NB4 (cell line): ENCODE data around the gene PCDHB12.
A peak's percentile ranks its signal among the peaks of the same experiment; 100 is the strongest.
"Not testable (repeated sequence)": the region's sequence is repeated elsewhere in the genome, so short reads cannot be mapped to it uniquely, and the experiment has no call there.

ENCODE experiments used
- DNase-seq: peaks from one replicate; pipeline ENCODE4 v3.0.0; 2010; ENCODE audit warnings: low read depth
- H3K4me3 ChIP-seq: one replicate; pipeline ENCODE4 v1.5.1; 2011; ENCODE audit warnings: mild to moderate bottlenecking, low read depth, low read length, moderate library complexity
- MYC ChIP-seq: IDR thresholded peaks from 2 replicates; pipeline ENCODE4 v1.6.1; 2011; ENCODE audit warnings: low read depth, low read length
- POLR2A ChIP-seq: IDR thresholded peaks from 2 replicates; pipeline ENCODE4 v1.6.1; 2011; ENCODE audit warnings: mild to moderate bottlenecking; ENCODE audit not compliant: insufficient read length; ENCODE audit errors: extremely low read depth
- TF ChIP-seq, protein P1 (sequence below): IDR thresholded peaks from 2 replicates; pipeline ENCODE4 v1.6.1; 2011; ENCODE audit warnings: low read depth, low read length
- TF ChIP-seq, protein P2 (sequence below): IDR thresholded peaks from one replicate; pipeline ENCODE4 v1.5.1; 2012; ENCODE audit warnings: low read depth, low read length

PCDHB12 gene

DNA sequence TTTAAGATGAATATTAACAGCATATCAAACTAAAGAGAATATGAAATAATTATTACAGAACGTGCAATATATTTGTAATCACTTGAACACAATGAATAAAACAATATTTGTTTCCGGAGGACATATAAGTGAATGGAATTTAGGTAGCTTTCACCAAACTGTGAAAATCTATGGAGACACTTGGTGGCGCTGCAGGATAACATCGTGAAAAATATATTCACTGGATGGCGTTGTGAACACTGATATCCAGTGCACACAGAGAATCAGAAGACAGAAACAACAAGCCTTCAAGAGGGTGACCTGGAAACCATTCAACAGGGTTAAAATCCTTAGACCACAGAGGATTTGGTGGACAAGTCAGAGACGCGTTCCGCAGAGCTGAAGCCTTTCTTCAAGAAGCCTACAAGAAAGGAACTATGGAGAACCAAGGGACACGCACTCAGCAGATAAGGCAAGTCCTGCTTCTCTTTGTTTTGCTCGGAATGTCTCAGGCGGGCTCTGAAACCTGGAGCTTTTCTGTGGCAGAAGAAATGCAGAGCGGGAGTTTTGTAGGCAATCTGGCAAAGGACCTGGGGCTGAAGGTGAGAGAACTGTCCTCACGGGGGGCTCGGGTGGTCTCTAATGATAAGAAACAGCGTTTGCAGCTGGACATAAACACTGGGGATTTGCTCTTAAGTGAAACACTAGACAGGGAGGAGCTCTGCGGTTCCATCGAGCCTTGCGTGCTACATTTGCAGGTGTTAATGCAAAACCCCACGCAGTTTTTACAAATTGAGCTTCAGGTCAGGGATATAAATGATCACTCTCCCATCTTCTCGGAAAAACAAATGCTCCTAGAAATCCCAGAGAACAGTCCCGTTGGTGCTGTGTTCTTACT lies 8.9 kb upstream of the PCDHB12 start, which contains the start of gene PCDHB11:
TSS of gene PCDHB11 (plus strand) at position 269 of the 877 bp plus-strand sequence. CDS start at position 417, 148 bp downstream.
- peak; percentile 34 for DNase-seq
- TF ChIP-seq, protein P1, sequence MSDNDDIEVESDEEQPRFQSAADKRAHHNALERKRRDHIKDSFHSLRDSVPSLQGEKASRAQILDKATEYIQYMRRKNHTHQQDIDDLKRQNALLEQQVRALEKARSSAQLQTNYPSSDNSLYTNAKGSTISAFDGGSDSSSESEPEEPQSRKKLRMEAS = no peak
- no peak for TF ChIP-seq POLR2A
- TF ChIP-seq MYC = no peak
- TF ChIP-seq, protein P2, sequence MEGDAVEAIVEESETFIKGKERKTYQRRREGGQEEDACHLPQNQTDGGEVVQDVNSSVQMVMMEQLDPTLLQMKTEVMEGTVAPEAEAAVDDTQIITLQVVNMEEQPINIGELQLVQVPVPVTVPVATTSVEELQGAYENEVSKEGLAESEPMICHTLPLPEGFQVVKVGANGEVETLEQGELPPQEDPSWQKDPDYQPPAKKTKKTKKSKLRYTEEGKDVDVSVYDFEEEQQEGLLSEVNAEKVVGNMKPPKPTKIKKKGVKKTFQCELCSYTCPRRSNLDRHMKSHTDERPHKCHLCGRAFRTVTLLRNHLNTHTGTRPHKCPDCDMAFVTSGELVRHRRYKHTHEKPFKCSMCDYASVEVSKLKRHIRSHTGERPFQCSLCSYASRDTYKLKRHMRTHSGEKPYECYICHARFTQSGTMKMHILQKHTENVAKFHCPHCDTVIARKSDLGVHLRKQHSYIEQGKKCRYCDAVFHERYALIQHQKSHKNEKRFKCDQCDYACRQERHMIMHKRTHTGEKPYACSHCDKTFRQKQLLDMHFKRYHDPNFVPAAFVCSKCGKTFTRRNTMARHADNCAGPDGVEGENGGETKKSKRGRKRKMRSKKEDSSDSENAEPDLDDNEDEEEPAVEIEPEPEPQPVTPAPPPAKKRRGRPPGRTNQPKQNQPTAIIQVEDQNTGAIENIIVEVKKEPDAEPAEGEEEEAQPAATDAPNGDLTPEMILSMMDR = peak; percentile 38
- H3K4me3 ChIP-seq = no peak within 1 kb of the TSS

DNA sequence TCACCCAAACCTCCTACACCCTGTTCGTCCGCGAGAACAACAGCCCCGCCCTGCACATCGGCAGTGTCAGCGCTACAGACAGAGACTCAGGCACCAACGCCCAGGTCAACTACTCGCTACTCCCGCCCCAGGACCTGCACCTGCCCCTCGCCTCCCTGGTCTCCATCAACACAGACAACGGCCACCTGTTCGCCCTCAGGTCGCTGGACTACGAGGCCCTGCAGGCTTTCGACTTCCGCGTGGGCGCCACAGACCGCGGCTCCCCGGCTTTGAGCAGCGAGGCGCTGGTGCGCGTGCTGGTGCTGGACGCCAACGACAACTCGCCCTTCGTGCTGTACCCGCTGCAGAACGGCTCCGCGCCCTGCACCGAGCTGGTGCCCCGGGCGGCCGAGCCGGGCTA lies 7.4 kb upstream of the PCDHB12 start:
- not testable (repeated sequence) for DNase-seq, H3K4me3 ChIP-seq

DNA sequence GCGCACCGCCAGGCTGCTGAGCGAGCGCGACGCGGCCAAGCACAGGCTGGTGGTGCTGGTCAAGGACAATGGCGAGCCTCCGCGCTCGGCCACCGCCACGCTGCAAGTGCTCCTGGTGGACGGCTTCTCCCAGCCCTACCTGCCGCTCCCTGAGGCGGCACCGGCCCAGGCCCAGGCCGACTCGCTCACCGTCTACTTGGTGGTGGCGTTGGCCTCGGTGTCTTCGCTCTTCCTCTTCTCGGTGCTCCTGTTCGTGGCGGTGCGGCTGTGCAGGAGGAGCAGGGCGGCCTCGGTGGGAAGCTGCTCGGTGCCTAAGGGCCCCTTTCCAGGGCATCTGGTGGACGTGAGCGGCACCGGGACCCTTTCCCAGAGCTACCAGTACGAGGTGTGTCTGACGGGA lies 6.9 kb upstream of the PCDHB12 start:
- not testable (repeated sequence) for DNase-seq, H3K4me3 ChIP-seq

DNA sequence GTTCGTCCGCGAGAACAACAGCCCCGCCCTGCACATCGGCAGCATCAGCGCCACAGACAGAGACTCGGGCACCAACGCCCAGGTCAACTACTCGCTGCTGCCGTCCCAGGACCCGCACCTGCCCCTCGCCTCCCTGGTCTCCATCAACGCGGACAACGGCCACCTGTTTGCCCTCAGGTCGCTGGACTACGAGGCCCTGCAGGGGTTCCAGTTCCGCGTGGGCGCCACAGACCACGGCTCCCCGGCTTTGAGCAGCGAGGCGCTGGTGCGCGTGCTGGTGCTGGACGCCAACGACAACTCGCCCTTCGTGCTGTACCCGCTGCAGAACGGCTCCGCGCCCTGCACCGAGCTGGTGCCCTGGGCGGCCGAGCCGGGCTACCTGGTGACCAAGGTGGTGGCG lies 1.8 kb downstream of the PCDHB12 start:
- DNase-seq, H3K4me3 ChIP-seq: not testable (repeated sequence)

DNA sequence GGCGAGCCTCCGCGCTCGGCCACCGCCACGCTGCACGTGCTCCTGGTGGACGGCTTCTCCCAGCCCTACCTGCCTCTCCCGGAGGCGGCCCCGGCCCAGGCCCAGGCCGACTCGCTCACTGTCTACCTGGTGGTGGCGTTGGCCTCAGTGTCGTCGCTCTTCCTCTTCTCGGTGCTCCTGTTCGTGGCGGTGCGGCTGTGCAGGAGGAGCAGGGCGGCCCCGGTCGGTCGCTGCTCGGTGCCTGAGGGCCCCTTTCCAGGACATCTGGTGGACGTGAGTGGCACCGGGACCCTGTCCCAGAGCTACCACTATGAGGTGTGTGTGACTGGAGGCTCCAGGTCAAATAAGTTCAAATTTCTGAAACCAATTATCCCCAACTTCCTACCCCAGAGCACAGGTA lies 2.3 kb downstream of the PCDHB12 start:
- DNase-seq, H3K4me3 ChIP-seq: not testable (repeated sequence)

DNA sequence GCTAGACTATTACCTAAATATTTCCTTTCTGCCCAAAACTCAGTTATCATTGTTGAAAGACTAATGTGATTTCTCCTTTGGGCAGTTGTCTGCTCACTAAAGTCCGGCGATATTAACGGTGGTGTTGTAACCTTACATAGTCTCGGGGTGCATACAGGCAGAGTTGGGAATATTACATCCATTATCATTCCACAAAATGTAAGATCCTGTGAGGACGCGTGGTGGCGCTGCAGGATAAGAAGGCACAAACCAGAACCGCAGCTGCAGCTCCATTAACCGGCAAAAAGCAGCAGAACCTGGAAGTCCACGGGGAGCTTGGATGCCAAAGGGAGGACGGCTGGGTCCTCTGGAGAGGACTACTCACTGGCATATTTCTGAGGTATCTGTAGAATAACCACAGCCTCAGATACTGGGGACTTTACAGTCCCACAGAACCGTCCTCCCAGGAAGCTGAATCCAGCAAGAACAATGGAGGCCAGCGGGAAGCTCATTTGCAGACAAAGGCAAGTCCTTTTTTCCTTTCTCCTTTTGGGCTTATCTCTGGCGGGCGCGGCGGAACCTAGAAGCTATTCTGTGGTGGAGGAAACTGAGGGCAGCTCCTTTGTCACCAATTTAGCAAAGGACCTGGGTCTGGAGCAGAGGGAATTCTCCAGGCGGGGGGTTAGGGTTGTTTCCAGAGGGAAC lies 5.3 kb downstream of the PCDHB12 start, which contains the start of gene PCDHB13:
TSS of gene PCDHB13 (plus strand) at position 264 of the 684 bp plus-strand sequence. CDS start at position 469, 205 bp downstream.
- TF ChIP-seq, protein P2 = peak; percentile 35
- DNase-seq = peak; percentile 66
- not testable (repeated sequence) for H3K4me3 ChIP-seq

DNA sequence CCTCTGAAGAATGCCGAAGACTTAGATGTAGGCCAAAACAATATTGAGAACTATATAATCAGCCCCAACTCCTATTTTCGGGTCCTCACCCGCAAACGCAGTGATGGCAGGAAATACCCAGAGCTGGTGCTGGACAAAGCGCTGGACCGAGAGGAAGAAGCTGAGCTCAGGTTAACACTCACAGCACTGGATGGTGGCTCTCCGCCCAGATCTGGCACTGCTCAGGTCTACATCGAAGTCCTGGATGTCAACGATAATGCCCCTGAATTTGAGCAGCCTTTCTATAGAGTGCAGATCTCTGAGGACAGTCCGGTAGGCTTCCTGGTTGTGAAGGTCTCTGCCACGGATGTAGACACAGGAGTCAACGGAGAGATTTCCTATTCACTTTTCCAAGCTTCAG lies 6.1 kb downstream of the PCDHB12 start:
- not testable (repeated sequence) for DNase-seq, H3K4me3 ChIP-seq

DNA sequence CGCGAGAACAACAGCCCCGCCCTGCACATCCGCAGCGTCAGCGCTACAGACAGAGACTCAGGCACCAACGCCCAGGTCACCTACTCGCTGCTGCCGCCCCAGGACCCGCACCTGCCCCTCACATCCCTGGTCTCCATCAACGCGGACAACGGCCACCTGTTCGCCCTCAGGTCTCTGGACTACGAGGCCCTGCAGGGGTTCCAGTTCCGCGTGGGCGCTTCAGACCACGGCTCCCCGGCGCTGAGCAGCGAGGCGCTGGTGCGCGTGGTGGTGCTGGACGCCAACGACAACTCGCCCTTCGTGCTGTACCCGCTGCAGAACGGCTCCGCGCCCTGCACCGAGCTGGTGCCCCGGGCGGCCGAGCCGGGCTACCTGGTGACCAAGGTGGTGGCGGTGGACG lies 7.0 kb downstream of the PCDHB12 start:
- H3K4me3 ChIP-seq, DNase-seq: not testable (repeated sequence)

DNA sequence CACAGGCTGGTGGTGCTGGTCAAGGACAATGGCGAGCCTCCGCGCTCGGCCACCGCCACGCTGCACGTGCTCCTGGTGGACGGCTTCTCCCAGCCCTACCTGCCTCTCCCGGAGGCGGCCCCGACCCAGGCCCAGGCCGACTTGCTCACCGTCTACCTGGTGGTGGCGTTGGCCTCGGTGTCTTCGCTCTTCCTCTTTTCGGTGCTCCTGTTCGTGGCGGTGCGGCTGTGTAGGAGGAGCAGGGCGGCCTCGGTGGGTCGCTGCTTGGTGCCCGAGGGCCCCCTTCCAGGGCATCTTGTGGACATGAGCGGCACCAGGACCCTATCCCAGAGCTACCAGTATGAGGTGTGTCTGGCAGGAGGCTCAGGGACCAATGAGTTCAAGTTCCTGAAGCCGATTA lies 7.5 kb downstream of the PCDHB12 start:
- not testable (repeated sequence) for DNase-seq, H3K4me3 ChIP-seq

DNA sequence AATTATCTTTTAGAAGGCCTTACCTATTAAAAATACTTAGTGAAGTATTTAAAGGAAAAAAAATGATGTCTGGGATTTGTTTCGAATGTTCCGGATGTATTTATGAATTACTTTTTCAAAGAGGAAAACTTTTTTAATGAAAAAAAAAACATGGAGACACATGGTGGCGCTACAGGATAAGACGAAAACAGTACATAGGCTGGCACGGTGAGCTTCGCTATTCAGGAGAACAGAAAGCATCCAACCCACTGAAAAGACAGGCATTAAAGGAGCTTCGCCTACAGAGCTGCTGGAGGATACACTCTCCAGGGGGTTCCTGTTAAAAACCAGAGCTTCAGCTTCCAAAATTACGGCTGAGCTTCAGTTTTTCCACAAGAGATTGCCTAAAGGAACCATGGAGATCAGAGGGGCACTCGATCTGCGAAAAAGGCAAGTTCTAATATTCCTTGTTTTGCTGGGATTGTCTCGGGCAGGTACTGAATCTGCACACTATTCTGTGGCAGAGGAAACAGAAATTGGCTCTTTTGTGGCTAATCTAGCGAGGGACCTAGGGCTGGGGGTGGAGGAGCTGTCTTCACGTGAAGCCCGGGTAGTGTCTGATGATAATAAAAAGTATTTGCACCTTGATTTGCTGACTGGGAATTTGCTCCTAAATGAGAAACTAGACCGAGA lies 14.7 kb downstream of the PCDHB12 start, which contains the start of gene PCDHB14:
TSS of gene PCDHB14 (plus strand) at position 232 of the 672 bp plus-strand sequence. CDS start at position 395, 163 bp downstream.
- DNase-seq = peak; percentile 64
- H3K4me3 ChIP-seq = no peak within 1 kb of the TSS
- TF ChIP-seq, protein P2 = no peak
- TF ChIP-seq, protein P1 = peak; percentile 24; the same call in 1 of the 2 replicates
- no peak for TF ChIP-seq MYC

DNA sequence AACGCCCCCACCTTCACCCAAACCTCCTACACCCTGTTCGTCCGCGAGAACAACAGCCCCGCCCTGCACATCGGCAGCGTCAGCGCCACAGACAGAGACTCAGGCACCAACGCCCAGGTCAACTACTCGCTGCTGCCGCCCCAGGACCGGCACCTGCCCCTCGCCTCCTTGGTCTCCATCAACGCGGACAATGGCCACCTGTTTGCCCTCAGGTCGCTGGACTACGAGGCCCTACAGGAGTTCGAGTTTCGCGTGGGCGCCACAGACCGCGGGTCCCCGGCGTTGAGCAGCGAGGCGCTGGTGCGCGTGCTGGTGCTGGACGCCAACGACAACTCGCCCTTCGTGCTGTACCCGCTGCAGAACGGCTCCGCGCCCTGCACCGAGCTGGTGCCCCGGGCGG lies 16.3 kb downstream of the PCDHB12 start:
- H3K4me3 ChIP-seq, DNase-seq: not testable (repeated sequence)

DNA sequence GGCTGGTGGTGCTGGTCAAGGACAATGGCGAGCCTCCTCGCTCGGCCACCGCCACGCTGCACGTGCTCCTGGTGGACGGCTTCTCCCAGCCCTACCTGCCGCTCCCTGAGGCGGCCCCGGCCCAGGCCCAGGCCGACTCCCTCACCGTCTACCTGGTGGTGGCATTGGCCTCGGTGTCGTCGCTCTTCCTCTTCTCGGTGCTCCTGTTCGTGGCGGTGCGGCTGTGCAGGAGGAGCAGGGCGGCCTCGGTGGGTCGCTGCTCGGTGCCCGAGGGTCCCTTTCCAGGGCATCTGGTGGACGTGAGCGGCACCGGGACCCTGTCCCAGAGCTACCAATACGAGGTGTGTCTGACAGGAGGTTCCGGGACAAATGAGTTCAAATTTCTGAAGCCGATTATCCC lies 16.9 kb downstream of the PCDHB12 start:
- DNase-seq, H3K4me3 ChIP-seq: not testable (repeated sequence)
